Measurements from ENCODE around the gene FOXK1. TPM values are rescaled to one million over a fixed set of nuclear protein-coding genes. Genes with fewer than 3 reads are reported as not detected.

Gene FOXK1
- total and polyA plus RNA-seq, 9 donors, result 5.8 to 43.9 (median 32.6) TPM

GRCh38 chr7:4731803-4732202 is 49.7 kb downstream of the FOXK1 start:
- WGBS, 3 donors, result 90 to 96% (median 93%) methylated on average over 16 of the region's 16 CpGs
- H3K27me3 ChIP-seq, result no peaks in the 10 kb centered on the region
- no peaks in the 10 kb centered on the region for H3K9me3 ChIP-seq
- intact Hi-C loops (cut with DNase I), result no loop called here
- TF ChIP-seq CTCF (IDR thresholded peaks at IDR 0.05) (no peak), POLR2A (IDR thresholded peaks at IDR 0.05) (no peak), EP300 (IDR thresholded peaks at IDR 0.05) (no peak)
- no peak overlapping the region for H3K27ac ChIP-seq
- no peak for DNase-seq
- no peak overlapping the region for H3K4me3 ChIP-seq
- H3K4me1 ChIP-seq (ENCODE audit: insufficient read depth), result no peaks in the 10 kb centered on the region
- H3K36me3 ChIP-seq, result no peaks in the 10 kb centered on the region

GRCh38 chr7:4733936-4734528 is 51.9 kb downstream of the FOXK1 start:
- Histone ChIP-seq H3K9me3 (no peaks in the 10 kb centered on the region), H3K4me1 (ENCODE audit: insufficient read depth) (peaks cover 6% of the 10 kb centered on the region), H3K27ac (no peak overlapping the region), H3K36me3 (no peaks in the 10 kb centered on the region), H3K27me3 (no peaks in the 10 kb centered on the region), H3K4me3 (no peak overlapping the region)
- DNase-seq, result no peak
- TF ChIP-seq EP300 (IDR thresholded peaks at IDR 0.05) (no peak), CTCF (IDR thresholded peaks at IDR 0.05) (no peak), POLR2A (IDR thresholded peaks at IDR 0.05) (no peak)
- 88 to 90% (median 89%) methylated on average over 15 of the region's 15 CpGs for WGBS, 3 donors
- intact Hi-C loops (cut with DNase I), result no loop called here

- intact Hi-C loops (cut with DNase I), result no loop called here
- no peak overlapping the region for H3K4me3 ChIP-seq
- TF ChIP-seq POLR2A (IDR thresholded peaks at IDR 0.05), result no peak
- no peak for TF ChIP-seq EP300 (IDR thresholded peaks at IDR 0.05)
- no peak for DNase-seq
- H3K36me3 ChIP-seq, result no peaks in the 10 kb centered on the region
- peaks cover 10% of the 10 kb centered on the region for H3K4me1 ChIP-seq (ENCODE audit: insufficient read depth)
- H3K27me3 ChIP-seq, result no peaks in the 10 kb centered on the region
- 90 to 91% (median 90%) methylated on average over 23 of the region's 23 CpGs for WGBS, 3 donors
- no peak overlapping the region for H3K27ac ChIP-seq
- no peaks in the 10 kb centered on the region for H3K9me3 ChIP-seq
Observed at GRCh38 chr7:4734587-4735345, 52.7 kb downstream of the FOXK1 start.

- no peaks in the 10 kb centered on the region for H3K27me3 ChIP-seq
- H3K4me3 ChIP-seq, result no peak overlapping the region
- 88 to 92% (median 90%) methylated on average over 15 of the region's 15 CpGs for WGBS, 3 donors
- H3K27ac ChIP-seq, result no peak overlapping the region
- no peak for DNase-seq
- TF ChIP-seq POLR2A (IDR thresholded peaks at IDR 0.05) (no peak), CTCF (IDR thresholded peaks at IDR 0.05) (no peak), EP300 (IDR thresholded peaks at IDR 0.05) (no peak)
- H3K36me3 ChIP-seq, result no peaks in the 10 kb centered on the region
- intact Hi-C loops (cut with DNase I), result no loop called here
- no peaks in the 10 kb centered on the region for H3K9me3 ChIP-seq
- peaks cover 12% of the 10 kb centered on the region for H3K4me1 ChIP-seq (ENCODE audit: insufficient read depth)
Observed at GRCh38 chr7:4737300-4737699, 55.2 kb downstream of the FOXK1 start.

Data from ovary (tissue), 9 donors.